ENCODE results near the gene RPL27A.
A peak's percentile ranks its signal among the peaks of the same experiment; 100 is the strongest.

The RPL27A gene

GRCh38 chr11:8701891-8702597 is 19.5 kb downstream of the RPL27A start:
- no peak for DNase-seq

- DNase-seq = no peak
Observed at GRCh38 chr11:8702598-8702915, 20.0 kb downstream of the RPL27A start.

- DNase-seq = no peak
Observed at GRCh38 chr11:8704136-8704535, 21.5 kb downstream of the RPL27A start.

GRCh38 chr11:8705146-8705545 is 22.6 kb downstream of the RPL27A start:
- DNase-seq = no peak

GRCh38 chr11:8706673-8707432 is 24.3 kb downstream of the RPL27A start:
- DNase-seq = no peak

- peak; percentile 86 for DNase-seq
Observed at GRCh38 chr11:8707541-8708191, 25.1 kb downstream of the RPL27A start.

- DNase-seq = peak; percentile 94
Observed at GRCh38 chr11:8709002-8709672, 26.5 kb downstream of the RPL27A start.

GRCh38 chr11:8709777-8710176 is 27.2 kb downstream of the RPL27A start:
- DNase-seq = no peak

- no peak for DNase-seq
Observed at GRCh38 chr11:8711895-8712442, 29.4 kb downstream of the RPL27A start.

GRCh38 chr11:8712506-8712905 is 29.9 kb downstream of the RPL27A start:
- no peak for DNase-seq

GRCh38 chr11:8713760-8714454 is 31.3 kb downstream of the RPL27A start:
- no peak for DNase-seq

- DNase-seq = no peak
Observed at GRCh38 chr11:8714622-8715225, 32.1 kb downstream of the RPL27A start.

- no peak for DNase-seq
Observed at GRCh38 chr11:8715501-8715900, 32.9 kb downstream of the RPL27A start.

GRCh38 chr11:8717544-8717875 is 34.9 kb downstream of the RPL27A start:
- DNase-seq = no peak

- DNase-seq = peak; percentile 64
Observed at GRCh38 chr11:8717876-8718753, 35.5 kb downstream of the RPL27A start.

- DNase-seq = peak; percentile 68
Observed at GRCh38 chr11:8719211-8719649, 36.6 kb downstream of the RPL27A start.

GRCh38 chr11:8719721-8720120 is 37.1 kb downstream of the RPL27A start:
- no peak for DNase-seq

GRCh38 chr11:8720352-8720751 is 37.8 kb downstream of the RPL27A start:
- DNase-seq = no peak

- DNase-seq = no peak
Observed at GRCh38 chr11:8720868-8721608, 38.4 kb downstream of the RPL27A start.

All from right forelimb (tissue), 1 donor.